Hepatocyte (in vitro differentiated cells): ENCODE measurements around the gene RECK.

Experiments used
- CTCF ChIP-seq: fragments of 200-600 bp; sonication (generic); IDR thresholded peaks from 2 replicates; pipeline ENCODE4 v1.5.1; 2016; ENCODE audit warnings: antibody characterized with exemption, mild to moderate bottlenecking; ENCODE audit not compliant: poor library complexity
- EZH2 ChIP-seq: fragments of 200-600 bp; sonication (generic); IDR thresholded peaks from 2 replicates; pipeline ENCODE4 v1.6.1; 2016; ENCODE audit warnings: antibody characterized with exemption, mild to moderate bottlenecking, borderline replicate concordance

GRCh38 chr9:36039121-36039520 lies 2.4 kb downstream of the RECK start:
- no peak for TF ChIP-seq CTCF
- no peak for TF ChIP-seq EZH2
